Left ventricle myocardium superior (tissue), 1 donor: ENCODE results near the gene MYBL2. TPM values are rescaled to one million over a fixed set of nuclear protein-coding genes. Genes with fewer than 3 reads are reported as not detected.
"Not testable (repeated sequence)": the region's sequence is repeated elsewhere in the genome, so short reads cannot be mapped to it uniquely, and the experiment has no call there.

Experiments
- ATAC-seq: fragments of 200-7000 bp; cut with Tn5 transposase; one replicate; pipeline ENCODE4 v1.9.1; 2020; ENCODE audit warnings: mild to moderate bottlenecking, moderate library complexity
- DNase-seq: peaks from one replicate; pipeline ENCODE4 v3.0.0-alpha.2; 2020
- intact Hi-C: fragments of 100-400 bp; cut with micrococcal nuclease; formaldehyde crosslinking; loops from one replicate; pipeline ENCODE4 v1.11.0; 2022
- long read RNA-seq: library from polyadenylated mRNA; unstranded; transcript quantifications from one replicate; pipeline ENCODE4 v2.0.0, GENCODE V29; 2021
- total RNA-seq: library from RNA; stranded (reverse); fragmentation: NEBNext Ultra II Directional; extraction: Animal tissue kit (Norgen Biotek cat#: 25700); gene quantifications from one replicate; pipeline ENCODE4 v1.2.1, GENCODE V29; 2021
- donor health status: DM: no; HTN: yes; CAD: no; lungs with severe emphysema.

MYBL2 gene
- 0.84 TPM for total RNA-seq
- long read RNA-seq = 0 reads

DNA sequence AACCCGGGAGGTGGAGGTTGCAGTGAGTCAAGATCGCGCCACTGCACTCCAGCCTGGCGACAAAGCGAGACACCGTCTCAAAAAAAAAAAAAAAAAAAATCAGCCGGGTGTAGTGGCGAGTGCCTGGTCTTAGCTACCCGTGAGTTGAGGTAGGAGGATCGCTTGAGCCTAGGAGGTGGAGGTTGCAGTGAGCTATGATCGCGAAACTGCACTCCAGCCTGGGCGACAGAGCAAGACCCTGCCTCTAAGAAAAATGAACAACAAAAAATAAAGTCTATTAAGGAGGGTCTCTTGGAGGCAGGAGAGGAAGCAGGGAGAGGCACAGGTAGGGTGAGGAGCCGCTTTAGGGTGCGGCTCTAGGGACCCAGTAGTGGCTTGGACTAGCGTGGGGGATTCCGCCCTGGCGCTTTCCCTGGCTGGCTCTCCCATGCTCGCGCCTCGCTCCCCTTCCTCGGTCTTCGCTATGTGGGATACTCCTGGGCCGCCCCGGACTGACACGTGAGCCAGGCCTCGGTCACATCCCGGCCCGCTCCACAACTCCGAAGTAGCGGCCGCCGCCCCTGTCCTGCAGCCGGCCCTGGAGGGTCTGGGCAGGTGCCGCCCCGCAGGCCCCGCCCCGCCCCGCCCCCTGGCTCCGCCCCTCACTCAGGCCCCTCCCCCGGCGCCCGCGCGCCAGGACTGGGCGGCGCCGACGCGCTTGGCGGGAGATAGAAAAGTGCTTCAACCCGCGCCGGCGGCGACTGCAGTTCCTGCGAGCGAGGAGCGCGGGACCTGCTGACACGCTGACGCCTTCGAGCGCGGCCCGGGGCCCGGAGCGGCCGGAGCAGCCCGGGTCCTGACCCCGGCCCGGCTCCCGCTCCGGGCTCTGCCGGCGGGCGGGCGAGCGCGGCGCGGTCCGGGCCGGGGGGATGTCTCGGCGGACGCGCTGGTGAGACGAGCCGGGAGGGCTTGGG lies at the start of gene MYBL2:
TSS of gene MYBL2 (plus strand) at position 739 of the 953 bp plus-strand sequence. CDS start at position 909, 170 bp downstream.
- peak; percentile 51 for DNase-seq
- intact Hi-C loops = no loop called here
- ATAC-seq = peak; percentile 77

DNA sequence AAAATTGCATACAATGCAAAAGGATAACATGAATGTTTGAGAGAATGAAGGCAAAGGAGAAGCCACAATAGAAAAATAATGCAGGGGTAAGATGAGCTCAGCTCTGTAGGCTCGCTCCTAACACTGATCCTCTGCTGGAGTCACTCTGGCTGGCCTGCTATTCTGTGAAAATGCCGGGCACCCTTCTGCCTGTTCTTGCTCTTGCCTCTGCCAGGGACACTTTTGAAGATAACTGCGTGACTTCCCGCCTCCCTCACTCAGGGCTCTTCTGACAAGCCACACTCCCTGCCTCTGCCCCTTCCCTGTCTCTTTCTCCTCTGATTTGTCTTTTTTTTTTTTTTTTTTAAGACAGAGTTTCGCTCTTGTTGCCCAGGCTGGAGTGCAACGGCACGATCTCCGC lies 35.3 kb upstream of the MYBL2 start:
- ATAC-seq (peak; percentile 88), DNase-seq (no peak)
- intact Hi-C loops = no loop called here

DNA sequence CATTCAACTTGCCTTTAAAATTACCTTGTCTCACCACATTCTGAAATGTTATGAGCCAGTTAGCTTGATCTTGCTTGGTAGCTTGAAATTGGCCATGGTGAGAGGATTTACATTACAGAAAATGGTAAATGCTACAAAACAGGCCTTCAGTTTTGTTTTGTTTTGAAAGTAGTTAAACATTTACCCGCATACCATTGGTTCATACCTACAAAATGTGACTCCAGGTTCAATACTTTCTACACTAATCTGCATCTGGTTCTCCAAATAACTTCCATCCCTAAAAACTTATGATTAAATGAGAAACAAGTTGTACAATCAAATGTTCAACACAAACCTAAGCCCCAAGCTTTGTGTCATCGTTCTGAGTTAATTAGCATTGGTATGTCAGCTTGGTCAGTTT lies 30.5 kb upstream of the MYBL2 start:
- DNase-seq (no peak), ATAC-seq (no peak)
- intact Hi-C loops = no loop called here

DNA sequence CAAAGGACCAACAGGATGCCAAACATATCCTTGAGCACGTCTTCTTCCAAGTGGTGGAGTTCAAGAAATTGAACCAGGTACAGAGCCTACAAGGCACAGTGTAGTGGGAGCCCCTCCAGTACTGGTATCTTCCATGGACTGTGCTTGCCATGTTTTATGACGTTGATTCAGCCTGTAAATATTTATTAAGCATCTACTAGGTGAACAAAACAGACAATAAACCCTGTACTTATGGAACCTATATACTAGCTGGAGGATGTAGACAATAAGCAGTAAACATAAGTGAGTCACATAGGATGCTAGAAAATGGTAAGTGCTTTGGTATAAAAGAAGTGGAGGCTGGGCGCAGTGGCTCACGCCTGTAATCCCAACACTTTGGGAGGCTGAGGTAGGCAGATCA lies 24.4 kb upstream of the MYBL2 start:
- DNase-seq (no peak), ATAC-seq (no peak)
- intact Hi-C loops = no loop called here

DNA sequence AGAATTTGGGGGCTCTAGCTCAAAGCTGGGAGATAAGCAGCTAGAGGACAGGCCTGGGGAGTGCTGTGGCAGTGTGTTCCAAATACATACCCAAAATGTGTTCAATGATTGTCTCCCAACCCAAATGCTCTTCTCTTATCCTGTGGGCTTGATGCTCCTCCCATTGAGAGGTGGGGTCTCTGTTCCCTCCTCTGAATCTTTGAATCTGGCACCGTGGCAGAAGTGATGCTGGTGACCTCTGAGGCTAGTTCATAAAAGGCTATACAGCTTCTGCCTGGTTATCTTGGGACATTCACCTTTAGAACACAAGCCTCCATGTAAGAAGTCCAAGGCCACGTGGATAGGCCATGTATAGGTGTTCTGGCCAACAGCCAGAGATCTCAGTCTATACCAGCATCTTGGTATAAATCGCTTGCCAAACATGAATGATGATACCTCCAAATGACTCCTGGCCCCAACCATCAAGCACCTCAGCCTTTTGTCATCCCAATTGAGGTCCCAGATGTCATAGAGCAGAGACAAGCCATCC lies 15.9 kb upstream of the MYBL2 start:
- DNase-seq = no peak
- no peak for ATAC-seq
- intact Hi-C loops = no loop called here

DNA sequence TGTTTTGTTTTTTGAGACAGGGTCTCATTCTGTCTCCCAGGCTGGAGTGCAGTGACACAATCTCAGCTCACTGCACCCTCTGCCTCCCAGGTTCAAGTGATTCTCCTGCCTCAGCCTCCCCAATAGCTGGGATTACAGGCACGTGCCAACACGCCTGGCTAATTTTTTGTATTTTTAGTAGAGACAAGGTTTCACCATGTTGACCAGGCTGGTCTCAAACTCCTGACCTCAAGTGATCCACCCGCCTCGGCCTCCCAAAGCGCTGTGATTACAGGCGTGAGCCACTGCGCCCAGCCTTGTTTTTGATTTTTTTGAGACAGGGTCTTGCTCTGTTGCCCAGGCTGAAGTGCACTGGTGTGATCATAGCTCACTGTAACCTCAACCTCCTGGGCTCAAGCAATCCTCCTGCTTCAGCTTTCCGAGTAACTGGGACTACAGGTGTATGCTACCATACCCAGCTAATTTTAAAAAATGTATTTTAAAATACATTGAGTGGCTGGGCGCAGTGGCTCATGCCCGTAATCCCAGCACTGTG lies 15.2 kb upstream of the MYBL2 start:
- intact Hi-C loops, ATAC-seq, DNase-seq: not testable (repeated sequence)

DNA sequence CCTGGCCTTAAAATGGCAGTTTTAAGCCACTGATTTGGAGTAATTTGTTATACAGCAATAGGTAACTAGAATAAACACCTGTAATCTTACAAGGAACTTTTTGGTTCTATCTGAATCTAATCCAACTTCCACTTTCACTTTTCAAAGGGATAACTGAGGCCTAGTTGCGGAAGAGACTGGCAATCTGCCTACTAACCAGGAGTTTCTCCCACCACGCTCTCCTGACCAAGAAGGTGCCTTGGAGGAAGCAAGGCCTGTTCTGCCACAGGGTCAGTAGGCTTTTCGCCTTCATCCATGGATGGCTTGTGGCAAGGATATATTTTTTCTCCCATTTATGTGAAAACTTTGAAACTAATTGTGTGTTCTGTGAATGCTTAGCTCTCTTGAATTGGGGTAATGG lies 12.9 kb upstream of the MYBL2 start:
- intact Hi-C loops = no loop called here
- no peak for ATAC-seq
- DNase-seq = no peak

DNA sequence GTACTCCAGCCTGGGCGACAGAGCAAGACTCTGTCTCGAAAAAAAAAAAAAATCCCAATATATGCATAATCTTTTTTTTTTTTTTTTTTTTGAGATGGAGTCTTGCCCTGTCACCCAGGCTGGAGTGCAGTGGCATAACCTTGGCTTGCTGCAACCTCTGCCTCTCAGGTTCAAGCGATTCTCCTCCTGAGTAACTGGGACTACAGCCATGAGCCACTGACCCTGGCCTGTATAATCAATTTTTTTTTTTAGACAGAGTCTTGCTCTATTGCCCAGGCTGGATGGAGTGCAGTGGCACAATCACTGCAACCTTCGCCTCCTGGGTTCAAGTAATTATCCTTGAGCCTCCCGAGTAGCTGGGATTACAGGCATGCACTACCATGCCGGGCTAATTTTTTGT lies 11.7 kb upstream of the MYBL2 start:
- ATAC-seq, intact Hi-C loops, DNase-seq: not testable (repeated sequence)

DNA sequence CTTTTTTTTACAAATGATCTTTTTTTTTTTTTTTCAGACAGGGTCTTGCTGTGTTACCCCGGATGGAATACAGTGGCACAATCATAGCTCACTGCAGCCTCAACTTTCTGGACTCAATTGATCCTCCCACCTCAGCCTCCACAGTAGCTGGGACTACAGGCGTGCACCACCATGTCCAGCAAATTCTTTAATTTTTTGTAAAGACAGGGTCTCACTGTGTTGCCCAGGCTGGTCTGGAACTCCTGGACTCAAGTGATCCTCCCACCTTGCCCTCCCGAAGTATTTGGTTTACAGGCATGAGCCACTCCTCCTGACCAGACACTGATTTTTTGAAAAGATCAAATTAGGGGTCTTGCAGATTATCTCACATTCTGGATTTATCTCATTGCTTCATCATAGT lies 11.0 kb upstream of the MYBL2 start:
- no peak for DNase-seq
- intact Hi-C loops = no loop called here
- ATAC-seq = no peak

DNA sequence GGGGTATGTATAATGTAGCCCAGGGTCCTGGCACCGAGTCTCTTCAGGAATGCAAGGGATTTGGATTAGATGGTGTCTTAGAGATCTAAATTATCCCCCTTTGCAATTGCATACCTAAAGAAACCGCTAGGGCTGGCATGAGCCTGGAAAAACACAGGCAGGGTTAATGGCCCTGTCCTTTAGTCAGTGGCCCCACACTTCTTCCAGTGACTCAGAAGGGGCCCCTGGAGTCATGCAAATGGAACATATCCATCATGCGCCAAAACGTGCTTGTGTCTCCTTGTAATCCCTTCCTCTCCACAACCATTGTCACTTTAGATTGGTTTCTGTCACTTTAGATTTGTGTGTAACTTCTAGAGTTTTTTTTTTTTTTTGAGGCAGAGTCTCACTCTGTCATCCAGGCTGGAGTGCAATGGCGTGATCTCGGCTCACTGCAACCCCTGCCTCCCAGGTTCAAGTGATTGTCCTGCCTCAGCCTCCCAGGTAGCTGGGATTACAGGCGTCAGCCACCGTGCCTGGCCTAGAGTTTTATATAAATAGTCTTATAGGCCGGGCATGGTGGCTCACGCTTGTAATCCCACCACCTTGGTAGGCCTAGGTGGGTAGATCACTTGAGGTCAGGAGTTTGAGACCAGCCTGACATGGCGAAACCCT lies 8.7 kb upstream of the MYBL2 start:
- intact Hi-C loops = no loop called here
- ATAC-seq (no peak), DNase-seq (no peak)

DNA sequence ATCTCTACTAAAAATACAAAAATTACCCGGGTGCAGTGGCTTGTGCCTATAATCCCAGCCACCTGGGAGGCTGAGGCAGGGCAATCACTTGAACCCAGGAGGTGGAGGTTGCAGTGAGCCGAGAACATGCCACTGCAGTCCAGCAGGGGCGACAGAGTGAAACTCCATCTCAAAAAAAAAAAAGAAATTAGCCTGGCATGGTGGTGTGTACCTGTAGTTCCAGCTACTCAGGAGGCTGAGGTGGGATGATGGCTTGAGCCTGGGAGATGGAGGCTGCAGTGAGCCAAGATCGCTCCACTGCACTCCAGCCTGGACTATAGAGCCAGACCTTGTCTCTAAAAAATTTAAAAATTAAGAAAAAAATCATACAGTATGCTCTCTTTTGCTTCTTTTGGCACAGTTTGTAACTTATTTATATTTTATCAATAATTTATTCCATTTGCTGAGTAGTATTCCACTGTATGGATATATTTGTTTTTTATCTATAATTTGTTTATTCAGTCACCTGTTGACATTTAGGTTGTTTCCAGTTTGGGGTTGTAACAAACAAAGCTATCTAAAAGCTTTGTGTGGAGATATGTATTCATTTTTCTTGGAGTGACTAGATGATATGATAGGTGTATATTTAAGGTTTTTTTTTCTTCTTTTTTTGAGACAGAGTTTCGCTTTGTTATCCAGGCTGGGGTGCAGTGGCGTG lies 8.0 kb upstream of the MYBL2 start:
- DNase-seq = no peak

DNA sequence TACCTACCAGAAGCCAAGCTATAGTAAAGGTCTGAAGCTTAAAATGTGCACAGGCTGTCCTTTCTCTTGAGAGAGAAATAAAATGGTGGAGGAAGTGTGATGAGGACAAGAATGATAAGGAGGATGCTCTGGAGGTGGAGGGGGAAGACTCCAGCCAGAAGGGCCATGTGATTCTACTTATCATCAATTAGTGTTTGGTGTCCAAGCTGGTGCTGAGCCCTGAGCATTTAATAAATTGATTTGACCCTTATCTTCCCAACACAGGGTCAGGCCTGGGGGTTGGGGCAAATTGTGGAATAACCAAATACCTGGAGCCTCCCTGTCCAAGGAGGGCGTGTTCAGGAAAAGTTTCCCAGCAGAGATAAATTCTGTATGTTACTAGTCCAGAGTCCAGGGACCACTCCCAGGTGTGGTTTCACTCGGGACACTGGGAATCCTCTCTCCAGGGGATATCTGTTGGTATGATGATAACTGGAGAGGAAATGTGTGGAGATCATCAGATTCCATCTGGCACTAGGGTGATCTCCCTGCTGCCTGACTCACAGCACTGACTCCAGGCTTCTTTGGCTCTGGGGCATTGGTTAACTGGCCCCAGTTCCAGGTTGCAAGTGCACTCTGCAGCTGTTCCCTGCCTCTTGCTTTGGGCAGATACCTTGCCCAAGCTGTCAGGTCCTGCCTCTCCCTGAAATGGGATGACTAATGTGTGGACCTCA lies 3.8 kb upstream of the MYBL2 start:
- no peak for ATAC-seq
- no peak for DNase-seq
- intact Hi-C loops = no loop called here

More for the DNA sequence above, 8.0 kb upstream of the MYBL2 start:
- intact Hi-C loops = no loop called here
- no peak for ATAC-seq

DNA sequence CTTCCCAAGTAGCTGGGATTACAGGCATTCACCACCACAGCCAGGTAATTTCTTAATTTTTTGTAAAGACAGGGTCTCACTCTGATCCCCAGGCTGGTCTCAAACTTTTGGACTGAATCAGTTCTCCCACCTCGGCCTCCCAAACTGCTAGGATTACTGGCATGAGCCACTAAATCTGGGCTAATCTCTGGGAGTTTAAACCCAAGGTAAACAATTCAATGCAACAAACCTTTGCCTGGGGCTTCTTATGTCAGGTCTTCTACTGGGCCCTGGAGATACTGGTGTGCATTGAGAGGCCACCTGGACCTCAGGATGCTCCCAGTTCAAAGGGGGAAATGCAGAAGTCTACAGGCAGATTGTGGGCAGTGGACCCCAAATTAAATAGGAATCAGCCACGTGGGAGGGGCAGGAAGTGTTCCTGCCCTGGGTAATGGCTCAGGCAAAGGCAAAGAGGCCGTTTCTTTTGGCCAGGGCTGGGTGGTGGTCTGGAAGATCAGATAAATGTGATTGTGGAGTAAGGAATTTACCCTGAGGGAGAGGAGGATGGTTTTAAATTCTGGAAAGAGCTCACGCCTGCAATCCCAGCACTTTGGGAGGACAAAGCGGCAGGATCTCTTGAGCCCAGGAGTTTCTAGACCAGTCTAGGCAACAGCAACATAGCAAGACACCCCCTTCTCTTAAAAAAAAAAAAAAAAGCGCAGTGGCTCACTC lies 1.3 kb upstream of the MYBL2 start:
- intact Hi-C loops = no loop called here
- no peak for ATAC-seq
- no peak for DNase-seq

DNA sequence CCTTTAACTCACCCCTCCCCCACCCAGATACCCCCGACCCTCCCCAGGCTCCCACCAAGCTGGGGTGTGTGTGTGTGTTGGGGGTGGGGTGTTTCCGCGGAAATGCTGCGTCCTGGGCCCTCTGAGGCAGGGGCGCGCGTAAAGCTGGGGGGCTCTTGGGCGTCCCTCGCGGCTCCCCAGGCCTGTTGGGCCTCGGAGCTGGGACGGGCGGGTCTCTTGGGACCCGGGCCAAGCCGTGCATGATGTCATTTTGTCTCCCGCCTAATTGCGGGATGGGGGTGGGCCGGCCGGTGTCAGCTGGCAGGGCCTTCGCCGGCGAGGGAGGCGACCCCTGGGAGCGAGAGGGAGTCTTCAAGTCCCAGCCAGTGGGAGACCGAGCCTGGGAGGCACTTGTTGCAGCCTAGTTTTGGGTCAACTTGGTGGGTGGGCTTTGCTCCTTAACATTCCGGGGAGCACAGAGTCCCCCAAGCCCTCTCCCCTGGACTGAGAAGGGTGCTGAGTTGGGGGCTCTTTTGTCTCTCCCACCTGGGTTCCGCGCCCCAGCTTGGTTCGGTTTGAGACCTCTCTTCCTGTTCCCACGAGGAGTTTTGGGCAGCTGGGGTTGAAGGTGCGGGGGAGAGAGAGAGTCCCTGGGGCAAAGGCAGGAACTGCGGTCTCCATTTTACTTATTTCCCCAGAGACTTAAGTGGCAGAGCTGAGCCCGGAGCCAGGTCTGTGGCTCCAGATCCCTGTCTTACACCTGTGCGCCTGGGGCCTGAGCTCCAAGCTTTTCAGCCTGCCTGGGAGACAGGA lies 623 bp downstream of the MYBL2 start:
- intact Hi-C loops = no loop called here
- DNase-seq = no peak
- ATAC-seq = no peak

DNA sequence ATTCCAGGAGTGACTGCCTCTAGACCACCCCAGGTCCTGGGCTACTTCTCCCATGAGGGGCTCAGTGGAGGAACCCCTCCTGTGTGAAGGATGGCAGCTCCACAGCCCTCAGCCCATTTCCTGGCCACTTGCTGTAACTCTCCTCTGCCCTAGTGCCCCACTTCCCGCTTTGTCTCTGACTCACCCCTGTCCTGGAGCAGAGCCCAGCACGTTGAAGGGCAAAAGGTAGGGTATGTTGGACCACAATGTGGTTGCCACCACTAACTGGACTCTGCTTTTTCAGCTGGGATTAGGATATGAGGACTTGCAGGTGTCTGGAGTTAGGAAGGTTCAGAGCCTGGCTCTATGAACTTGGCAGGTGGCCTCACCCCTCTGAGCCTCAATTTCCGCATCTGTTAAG lies 2.4 kb downstream of the MYBL2 start:
- no peak for DNase-seq
- intact Hi-C loops = no loop called here
- no peak for ATAC-seq

DNA sequence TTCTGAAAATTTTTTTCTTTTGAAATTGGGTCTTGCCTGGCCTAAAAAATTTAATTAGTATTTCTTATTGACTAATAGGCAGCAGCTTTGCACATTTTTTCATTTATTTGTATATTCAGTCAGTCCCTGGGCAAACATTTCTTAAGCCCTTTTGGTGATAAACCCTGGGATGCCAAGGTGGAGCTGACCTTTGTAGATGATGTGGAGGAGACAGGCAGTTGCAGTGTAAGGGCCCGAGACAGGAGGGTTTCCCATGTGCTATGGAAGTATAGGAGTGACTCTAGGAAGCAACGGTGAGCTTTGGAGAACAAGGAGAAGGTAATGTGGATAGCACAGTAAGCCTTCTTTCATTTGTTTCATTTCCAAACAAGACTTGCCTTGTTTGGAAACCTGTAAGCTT lies 3.5 kb downstream of the MYBL2 start:
- intact Hi-C loops = no loop called here
- ATAC-seq (no peak), DNase-seq (no peak)

DNA sequence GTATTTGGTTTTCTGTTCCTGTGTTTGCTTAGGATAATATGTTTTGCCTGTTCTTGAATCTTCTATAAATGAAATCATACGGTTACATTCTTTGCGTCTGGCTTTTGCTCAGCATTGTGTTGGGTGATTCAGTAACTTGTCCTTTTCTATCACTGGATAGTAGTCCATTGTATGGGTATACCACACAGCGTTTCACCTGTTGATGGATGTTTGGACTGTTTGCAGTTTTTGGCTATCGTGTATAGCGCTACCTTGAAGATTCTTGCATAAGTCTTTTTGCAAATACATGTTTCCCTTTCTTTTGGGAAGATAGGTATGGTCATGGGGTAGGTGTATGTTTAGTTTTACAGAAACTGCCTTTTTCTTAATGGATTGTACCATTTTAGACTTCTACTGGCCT lies 9.5 kb downstream of the MYBL2 start:
- no peak for DNase-seq
- no peak for ATAC-seq
- intact Hi-C loops = no loop called here

DNA sequence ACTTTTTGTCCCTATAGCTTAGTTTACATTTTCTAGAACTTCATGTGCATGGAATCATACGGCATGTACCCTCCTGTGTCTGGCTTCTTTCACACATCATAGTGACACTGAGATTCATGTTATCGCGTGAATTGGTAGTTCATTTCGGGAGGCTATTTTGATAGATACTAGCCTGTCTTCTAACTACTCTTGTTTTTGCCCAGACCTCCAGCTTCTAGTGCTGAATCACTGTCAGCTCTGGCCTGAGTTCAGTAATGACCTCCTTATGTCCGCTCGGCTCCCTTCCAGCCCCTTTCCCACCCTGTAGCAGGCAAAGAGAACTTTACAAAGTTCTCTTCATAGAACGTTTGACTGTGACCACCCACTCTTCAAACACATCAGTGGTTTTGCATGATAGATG lies 14.1 kb downstream of the MYBL2 start:
- ATAC-seq (no peak), DNase-seq (no peak)
- intact Hi-C loops = no loop called here
